ENCODE results near the gene MYO18B.

MYO18B gene

DNA sequence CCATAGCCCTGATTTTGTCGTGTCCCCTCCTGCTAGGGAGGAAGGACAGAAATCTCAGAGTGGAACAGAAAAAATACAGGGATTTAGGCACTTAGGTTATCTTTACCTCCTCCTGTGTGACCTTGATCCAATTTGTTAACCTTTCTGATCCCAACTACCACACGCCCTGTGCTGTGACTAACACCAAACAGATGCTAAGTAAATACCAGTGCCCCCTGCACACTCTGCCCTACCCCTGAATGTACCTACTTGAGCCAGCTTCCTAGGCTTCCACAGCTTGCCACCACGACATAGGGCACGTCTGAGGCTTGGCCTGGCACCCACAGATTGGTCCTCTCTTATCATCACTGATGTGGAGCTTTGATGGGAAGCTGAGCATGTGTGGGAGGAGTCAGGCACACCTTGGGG is 9.2 kb downstream of the MYO18B start:
- no peak for DNase-seq

DNA sequence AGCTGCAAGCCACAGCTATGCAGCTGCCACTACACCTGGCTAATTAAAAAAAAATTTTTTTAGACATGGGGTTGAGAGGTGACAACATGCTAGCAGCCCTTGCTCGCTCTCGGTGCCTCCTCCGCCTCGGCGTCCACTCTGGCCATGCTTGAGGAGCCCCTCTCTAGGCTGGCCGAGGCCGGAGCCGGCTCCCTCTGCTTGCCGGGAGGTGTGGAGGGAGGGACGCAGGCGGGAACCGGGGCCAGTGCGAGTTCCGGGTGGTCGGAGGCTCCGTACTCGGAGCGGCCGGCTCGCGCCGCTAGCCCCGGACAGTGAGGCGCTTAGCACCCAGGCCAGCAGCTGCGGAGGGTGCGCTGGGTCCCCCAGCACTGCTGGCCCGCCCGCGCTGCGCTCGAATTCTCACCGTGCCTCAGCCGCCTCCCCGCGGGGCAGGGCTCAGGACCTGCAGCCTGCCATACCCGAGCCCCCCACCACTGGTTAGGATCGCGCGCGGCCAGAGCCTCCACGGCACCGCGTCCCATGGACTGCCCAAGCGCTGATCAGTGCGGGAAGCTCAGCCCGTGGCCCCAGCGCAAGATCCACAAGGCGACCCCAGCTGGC is 10.7 kb downstream of the MYO18B start:
- DNase-seq = no peak

DNA sequence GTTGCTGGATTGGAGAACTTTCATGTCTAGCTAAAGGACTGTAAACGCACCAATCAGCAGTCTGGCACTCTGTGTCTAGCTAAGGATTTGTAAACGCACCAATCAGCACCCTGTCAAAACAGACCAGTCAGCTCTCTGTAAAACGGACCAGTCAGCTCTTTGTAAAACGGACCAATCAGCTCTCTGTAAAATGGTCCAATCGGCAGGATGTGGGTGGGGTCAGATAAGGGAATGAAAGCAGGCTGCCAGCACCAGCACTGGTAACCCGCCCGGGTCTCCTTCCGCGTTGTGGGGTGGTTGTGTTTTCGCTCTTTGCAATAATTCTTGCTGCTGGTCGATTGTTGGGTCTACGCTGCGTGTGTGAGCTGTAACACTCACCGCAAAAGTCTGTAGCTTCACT is 11.3 kb downstream of the MYO18B start:
- DNase-seq = no peak

DNA sequence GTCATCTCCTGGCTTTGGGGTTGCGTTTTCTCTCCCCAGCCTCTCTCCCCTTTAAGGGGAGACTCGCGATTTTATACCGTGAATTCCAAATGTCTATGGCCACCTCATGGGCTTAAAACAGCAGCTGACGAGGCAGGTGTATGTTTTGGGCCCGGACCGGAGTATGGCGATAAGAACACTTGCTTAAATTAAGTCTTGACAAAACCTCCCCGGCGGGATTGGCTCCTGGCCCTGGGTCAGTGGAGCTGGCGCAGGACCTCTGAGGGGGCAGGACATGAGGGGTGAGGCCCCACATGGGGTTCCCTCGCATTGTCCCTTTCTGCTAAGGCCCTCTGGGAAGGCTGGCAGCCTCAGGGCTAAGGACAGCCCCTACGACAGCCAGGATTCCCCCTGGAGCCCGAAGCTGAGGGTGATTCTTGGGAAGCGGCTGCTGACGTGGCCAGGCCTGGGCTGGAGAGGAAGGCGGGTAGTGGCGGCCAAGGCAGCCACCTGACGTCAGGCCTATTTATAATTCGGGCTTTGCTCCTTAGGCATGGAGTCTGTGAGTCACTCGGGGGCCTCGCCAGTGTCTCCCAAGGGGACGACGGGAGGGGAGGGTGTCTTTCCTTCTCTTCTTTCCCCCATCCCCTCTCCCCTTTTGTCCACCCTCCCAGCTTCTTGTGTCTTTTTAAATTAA is 12.7 kb downstream of the MYO18B start:
- no peak for DNase-seq

DNA sequence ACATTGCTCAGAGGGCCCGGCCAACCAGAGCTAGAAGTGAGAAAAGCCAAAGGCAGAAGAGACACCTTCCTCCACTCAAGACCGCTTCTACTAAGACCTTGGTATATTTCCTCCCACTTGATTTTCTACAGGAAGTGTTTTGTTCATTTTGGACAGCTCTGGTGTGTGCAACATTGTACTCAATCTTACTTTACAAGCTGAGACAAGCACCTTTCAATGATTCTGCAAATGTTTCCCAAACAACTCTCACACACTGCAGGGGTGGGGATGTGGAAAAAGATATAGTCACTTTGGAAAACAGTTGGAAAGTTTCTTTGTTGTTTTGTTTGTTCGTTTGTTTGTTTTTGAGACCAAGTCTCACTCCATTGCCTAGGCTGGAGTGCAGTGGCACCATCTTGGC is 15.7 kb downstream of the MYO18B start:
- no peak for DNase-seq

DNA sequence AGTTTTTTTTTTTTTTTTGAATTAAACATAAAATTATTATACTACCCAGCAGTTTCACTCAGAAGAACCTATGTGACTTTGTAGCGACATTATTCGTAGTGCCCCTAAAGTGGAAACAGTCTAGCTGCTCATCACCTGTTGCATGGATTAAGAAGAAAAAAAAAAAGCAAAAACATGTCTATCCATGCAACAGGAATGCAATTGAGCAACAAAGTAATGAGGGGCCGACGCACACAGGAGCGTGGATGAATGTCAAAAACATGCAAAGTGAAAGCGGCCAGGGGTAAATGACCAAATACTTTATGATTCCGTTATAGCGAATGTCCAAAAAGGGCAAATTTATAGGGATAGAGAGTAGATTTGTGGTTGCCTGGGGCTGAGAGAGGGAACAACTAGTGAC is 16.3 kb downstream of the MYO18B start:
- no peak for DNase-seq

DNA sequence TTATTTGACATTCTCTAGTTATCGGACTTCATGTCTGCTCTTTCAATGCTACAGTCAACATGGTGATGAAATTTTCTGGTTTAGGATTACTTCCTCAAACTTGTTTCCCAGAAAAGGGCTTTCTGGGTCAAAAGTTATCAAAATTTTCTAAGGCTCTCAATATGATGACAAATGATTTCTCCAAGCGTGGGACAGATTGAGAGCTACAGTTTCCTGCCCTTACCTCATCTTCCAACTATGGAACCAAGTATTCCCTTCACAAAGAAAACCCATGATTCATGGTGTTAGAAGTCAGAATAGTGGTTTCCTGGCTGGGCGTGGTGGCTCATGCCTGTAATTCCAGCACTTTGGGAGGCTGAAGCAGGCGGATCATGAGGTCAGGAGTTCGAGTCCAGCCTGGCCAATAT is 17.8 kb downstream of the MYO18B start:
- no peak for DNase-seq

DNA sequence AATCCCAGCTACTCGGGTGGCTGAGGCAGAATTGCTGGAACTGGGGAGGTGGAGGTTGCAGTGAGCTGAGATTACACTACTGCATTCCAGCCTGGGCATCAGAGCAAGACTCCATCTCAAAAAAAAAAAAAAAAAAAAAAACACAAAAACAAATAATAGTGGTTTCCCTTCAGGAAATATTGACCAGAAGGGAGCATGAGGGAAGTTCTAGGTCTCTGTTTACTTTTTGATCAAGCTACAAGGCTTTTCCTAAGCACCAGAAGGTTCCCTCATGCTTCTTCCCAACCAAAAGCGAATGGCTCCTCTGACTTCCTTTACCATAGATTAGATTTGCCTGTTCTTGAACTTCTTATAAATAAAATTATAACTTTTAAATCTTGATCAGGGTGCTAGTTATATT is 18.3 kb downstream of the MYO18B start:
- DNase-seq = no peak

DNA sequence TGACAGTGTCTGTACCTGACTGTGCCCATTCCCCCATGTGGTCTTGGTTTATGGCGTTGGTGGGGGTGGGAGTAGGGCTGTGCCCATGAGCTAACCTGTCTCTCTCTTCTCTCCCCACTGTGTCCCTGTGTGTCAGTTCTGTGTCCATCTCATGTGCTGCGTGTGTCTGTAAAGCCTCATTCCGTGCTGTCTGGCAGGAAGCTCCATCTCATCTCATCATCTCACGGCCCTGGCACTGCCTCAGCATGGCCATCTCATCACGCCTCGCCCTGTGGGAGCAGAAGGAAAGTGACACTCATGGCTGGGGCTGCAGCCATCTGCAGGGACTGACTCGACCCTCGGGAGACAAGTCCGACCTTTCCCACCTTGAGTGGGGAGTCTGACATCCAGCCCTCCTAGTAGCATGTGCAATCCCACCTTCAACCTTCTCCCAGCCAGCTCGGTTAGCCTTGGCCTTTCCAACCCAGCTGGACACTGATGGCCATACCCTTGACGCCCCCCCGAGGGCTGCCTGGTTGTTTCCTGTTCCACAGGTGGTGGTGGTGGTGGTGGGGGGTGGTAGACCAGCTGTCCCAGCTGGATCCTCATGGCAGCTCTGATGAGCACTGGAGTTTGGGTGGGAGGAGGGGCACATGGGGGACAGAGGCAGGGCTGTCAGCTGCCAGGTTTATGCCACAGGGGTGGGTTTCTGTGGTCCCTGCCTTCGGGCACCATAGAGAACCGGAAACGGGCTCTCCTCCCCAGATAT is 19.0 kb downstream of the MYO18B start:
- DNase-seq = no peak

DNA sequence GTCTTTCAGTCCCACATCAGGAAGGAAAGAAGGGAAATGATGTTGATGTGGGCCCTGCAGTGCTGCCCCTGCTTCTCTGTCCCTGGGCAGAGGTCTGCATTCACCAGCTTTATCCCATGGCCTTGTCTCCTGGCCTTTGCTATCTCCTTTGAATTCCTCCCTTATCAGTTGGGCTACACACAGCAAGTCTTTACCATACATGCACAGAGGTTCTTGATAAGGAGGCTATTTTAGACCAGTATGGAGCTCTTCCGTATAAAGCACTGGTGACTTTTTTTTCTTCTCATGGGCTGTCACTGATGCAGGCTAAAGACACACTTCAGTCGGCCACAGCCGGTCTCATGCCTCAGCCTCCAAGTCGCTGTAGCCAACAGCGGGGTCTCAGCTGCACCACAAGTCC is 20.2 kb downstream of the MYO18B start:
- no peak for DNase-seq

DNA sequence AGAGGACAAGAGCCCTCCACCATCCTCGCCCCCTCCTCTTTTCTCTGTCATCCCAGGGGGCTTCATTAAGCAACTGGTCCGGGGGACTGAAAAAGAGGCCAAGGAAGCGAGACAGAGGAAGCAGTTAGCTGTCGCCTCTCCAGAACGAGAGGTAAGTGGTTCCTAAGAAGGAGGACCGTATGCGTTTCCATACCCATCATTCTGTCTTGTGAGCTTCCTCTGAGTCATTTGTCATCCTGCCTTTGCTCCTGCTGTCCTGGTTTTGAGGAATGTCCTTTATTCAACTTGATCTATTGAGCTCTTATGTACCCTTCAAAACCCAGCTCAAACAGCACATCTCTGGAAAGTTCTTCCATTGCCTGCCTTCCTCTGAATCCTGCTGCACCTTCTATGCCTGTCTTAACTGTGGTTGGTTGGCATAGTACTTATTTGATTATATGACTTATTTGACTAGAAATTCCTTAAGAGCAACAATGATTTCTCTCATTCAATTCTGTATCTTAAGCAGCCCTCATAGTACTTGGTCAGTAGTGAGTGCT is 21.3 kb downstream of the MYO18B start:
- no peak for DNase-seq

DNA sequence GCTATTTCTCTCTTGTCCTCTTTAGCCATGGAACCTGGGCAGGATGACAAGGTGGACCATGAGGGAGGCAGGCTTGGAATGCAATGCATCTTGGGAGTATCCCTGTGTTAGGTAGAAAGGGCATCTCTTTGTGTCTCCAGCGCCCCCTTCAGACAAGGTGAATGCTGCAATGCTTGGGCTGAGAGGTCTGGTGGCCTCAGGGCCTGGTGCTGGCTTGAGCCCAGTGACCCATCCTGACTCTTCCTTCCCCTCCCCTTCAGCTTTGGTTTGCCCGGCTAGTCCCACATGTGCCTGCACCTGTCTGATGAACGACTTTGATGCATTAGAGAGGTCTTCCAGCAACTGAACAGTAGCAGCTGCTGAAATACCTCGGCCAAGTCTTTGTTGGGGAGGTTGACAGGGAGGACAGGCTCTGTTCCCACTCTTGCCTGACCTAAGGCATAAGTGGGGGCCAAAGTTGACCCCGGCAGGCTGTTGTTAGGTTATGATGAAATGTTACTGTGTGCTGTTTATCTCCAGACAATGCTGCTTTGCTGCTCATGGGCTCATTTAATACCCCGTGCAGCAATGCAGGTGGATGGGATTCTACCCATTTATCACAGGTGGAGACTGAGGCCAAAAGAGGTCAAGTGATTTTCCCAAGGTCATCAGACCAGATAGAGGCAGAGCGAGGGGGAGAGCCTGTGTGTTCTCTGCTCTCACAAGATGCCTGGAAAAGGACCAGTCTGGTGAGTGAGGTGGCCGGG is 22.5 kb downstream of the MYO18B start:
- no peak for DNase-seq

DNA sequence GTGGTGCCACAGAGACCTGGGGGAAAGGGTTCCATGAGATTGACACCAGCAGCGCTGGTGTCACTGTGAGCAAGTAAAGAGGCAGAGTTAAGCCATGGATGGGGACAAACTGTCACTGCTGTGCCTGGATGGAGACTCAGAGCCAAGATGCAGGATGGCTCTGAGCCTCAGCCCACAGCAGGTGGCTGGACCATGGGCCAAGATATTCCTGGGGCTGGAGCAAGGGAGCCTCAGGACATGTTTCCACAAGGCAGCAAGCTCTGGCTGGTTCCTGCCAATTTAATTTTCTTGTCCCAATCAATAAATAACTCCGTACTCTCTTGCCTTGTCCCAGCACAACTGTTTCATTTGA is 23.0 kb downstream of the MYO18B start:
- no peak for DNase-seq

DNA sequence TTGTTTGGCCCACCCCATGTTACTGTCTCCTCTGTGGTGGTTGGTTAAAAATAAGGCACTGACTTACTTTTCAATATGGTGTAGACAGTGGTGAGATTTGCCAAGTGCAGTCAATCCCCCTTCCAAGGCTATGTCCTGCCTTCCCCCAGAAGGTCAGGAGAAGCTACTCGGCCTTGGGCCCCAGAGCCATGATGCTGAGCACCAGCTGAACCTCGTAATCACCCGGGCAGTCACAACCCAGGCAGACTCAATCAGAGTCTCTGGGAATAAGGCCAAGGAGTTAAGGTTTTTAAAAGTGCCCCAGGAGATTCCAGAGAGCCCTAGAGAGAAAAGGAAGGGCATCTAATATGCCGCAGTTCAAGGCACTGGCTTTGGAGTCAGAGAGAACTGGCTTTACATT is 23.8 kb downstream of the MYO18B start:
- DNase-seq = no peak

DNA sequence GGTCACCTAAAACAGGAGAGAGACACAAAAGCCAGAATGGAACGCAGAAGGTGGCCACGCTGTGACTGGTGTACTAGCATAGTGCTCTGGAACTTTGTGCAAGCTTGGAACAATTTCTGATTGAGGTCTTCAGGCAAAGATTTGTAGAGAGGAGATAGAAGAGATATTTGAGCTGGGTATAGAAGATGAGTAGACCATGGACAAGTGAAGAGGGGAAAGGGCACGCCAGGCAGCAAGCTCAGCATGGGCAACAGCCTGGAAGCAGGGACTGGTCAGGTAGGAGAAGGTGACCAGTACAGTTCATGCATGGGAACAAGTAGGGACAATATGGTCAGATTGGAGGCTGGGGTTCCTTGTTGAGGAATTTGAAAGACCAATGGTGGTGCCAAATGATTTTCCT is 24.4 kb downstream of the MYO18B start:
- no peak for DNase-seq

DNA sequence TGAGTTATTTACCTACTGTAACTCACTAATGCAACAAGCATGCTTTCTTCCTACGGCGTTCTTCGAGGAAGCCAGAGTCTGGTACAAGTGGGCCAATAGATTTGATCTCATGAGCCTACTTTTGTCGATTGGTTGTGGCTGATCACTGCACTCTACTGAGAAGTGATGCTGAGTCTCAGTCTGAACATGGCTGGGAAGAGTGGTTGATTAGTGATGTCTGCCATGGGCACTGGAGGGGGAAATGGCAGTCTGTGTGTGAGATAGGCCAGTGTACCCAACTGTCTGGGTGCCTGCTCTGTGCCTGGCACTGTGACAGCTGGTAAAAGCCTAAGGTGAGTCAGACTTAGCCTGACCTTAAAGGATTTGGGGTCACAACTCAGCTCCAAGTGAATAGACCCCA is 28.3 kb downstream of the MYO18B start:
- no peak for DNase-seq

DNA sequence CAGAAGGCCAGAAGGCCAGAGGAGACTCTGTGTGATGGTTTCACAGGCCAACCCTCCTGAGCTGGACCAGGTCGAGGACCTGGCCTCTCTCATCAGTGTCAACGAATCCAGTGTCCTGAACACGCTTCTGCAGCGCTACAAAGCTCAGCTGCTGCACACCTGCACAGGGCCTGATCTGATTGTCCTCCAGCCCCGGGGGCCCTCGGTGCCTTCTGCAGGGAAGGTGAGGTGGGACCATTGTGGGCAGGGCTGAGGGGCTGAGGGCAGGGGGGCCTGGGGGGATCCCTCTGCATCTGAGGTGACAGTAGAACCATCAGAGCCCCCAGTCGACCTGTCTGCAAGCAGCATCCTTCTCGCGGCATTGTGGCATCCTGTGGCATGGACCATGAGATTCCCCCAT is 30.3 kb downstream of the MYO18B start:
- DNase-seq = no peak

DNA sequence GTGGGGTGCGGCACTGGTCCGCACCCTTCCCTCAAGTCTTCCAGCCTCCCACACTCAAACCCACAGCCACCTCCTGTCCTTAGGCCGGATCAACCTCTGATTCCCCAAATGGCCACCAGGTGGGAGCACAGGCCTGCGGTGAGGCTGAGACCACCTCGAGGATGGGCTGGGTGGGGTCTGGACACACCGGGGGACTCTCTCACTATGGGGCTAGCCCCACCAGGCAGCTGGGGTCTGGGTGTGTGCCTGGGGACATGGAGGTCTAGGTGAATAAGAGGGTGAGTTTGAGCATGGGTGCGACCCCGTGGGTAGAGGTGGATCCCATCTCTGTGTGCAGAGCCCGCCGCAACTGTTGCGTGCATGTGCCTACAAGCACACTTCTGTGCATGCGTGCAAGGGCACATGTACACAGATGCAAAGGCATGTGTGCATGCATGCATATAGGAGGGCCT is 32.6 kb downstream of the MYO18B start:
- no peak for DNase-seq

DNA sequence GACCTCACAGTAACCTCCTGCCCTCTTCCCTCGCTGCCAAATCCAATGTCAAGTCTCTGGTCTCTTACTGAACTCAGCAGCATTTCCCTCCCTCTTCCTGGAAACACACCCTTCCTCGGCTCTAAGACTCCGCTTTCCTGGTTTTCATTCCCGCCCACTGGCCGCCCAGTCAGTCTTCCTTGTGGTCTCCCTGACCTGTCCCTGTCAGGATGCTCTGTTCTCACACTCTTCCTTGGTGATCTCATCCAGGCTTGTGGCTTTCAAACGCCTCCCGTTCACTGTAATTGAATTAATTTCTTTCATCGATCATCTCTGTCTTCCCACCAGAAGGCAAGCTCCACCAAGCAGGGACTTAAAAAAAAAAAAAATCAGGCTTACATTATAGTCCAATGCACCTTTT is 33.5 kb downstream of the MYO18B start:
- DNase-seq = no peak

DNA sequence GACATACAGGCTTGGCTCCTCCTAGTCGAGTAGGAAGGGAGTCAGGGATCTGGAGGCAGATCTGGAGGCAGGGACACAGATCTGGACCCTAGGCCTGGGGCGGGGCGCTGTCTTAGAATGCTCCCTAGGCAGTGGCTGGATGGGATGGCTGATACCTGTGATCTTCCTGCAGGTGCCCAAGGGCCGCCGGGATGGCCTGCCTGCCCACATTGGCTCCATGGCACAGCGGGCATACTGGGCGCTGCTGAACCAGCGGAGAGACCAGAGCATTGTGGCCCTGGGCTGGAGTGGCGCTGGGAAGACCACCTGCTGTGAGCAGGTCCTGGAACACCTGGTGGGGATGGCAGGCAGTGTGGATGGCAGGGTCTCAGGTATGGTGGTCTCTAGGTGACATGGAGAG is 35.4 kb downstream of the MYO18B start:
- DNase-seq = no peak

DNA sequence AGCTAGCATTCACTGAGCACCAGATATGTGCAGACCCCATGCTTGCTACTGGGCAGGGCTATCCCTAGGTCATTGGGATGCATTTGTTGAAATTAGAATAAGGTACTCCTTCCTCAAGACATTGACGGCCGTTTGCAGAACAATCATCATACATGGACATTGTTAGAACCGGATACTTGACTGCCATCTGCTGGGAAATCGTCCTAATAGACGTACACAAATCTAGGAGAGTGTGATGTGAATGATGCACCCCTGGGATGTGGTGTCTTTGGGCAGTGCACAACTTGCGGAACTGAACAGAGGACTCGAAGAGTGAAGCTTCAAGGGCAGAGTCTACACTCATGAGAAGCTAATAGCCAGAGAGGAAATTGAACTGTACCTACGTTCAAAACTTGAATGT is 35.9 kb downstream of the MYO18B start:
- DNase-seq = peak; percentile 10

DNA sequence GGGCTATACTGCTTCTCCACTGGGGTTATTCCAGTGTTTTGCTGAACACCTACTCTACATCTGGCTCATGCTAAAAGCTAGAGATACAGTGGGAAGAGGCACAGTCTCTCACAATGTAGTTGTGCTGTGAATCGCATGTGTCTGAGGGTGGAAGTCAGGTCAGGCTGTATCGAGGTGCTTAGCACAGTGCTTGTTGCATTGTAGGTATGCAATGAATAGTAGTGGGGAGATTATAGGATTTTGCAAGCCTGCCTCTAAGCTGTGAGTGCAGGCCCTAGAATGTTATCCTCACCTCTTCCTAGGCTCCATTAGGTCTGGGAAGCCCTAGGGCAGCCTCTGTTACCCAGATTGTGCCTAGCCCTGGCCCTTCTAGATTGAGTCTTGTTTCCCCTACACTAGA is 37.4 kb downstream of the MYO18B start:
- DNase-seq = no peak

DNA sequence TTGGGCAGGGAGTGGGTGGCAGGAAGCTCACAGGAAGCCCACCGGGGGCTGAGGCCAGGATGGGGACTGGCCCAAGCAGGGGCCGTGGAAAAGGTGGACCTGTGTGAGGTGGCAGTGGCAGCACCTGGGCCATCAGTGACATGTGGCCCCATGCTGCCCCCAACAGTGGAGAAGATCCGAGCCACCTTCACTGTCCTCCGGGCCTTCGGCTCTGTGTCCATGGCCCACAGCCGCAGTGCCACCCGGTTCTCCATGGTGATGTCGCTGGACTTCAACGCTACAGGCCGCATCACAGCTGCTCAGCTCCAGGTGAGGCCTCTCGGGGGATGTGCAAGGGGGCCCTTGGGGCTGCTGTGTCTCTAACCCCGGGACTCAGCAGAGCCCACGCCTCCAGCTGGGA is 37.9 kb downstream of the MYO18B start:
- DNase-seq = no peak

DNA sequence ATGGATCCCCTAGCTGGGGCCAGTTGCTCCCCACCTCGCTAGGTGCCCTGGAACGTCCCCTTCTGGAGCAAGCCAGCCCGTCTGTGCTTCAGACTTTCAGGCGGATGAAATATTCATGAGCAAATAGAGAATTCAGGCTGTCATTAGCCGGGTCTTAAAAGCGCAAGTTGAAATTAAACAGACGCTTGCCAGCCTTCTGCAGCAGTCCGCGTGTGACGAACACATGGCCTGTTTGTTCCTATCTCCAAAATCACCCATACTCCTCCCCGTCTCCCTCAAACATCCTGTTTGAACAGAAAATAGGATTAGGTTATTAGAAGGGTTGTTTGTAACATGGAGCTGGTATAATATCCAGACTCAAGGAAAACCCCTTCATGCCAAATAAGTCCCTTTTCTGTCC is 38.7 kb downstream of the MYO18B start:
- no peak for DNase-seq

All from NCI-H1105 treated with DMSO at 0.1 percent for 48 hours (cell line).